ENCODE measurements around the gene TCERG1L. TPM values are rescaled to one million over a fixed set of nuclear protein-coding genes. Genes with fewer than 3 reads are reported as not detected.

The TCERG1L gene
- total and polyA plus RNA-seq, 8 donors = 0.18 TPM; not detected in 7

GRCh38 chr10:131273476-131273875 is 38.0 kb downstream of the TCERG1L start:
- H3K27ac ChIP-seq = no peak overlapping the region
- intact Hi-C loops (cut with DNase I; ENCODE audit: low total_unique reads) = no loop called here
- TF ChIP-seq POLR2AphosphoS5 (IDR thresholded peaks at IDR 0.05) (no peak), POLR2A (IDR thresholded peaks at IDR 0.05) (no peak), EP300 (IDR thresholded peaks at IDR 0.05) (no peak), CTCF (IDR thresholded peaks at IDR 0.05) (no peak)
- whole genome bisulfite sequencing, 5 donors = 83 to 85% (median 83%) methylated on average over 10 of the region's 10 CpGs
- H3K36me3 ChIP-seq = no peaks in the 10 kb centered on the region
- H3K27me3 ChIP-seq = peaks cover 0 to 41% (median 0%) of the 10 kb centered on the region in 3 donors
- no peaks in the 10 kb centered on the region for H3K4me1 ChIP-seq
- H3K9me3 ChIP-seq = peaks cover 0 to 3% (median 0%) of the 10 kb centered on the region in 4 donors
- DNase-seq = no peak
- no peak overlapping the region for H3K4me3 ChIP-seq

- no peak for DNase-seq
- TF ChIP-seq CTCF (IDR thresholded peaks at IDR 0.05) = no peak
- TF ChIP-seq POLR2AphosphoS5 (IDR thresholded peaks at IDR 0.05) = no peak
- no peak for TF ChIP-seq POLR2A (IDR thresholded peaks at IDR 0.05)
- no peak for TF ChIP-seq EP300 (IDR thresholded peaks at IDR 0.05)
- WGBS, 5 donors = 74 to 89% (median 82%) methylated on average over 14 to 15 of the region's 15 CpGs
- H3K36me3 ChIP-seq = no peaks in the 10 kb centered on the region
- H3K4me3 ChIP-seq = no peak overlapping the region
- H3K27ac ChIP-seq = no peak overlapping the region
- intact Hi-C loops (cut with DNase I; ENCODE audit: low total_unique reads) = no loop called here
- H3K27me3 ChIP-seq = peaks cover 0 to 40% (median 0%) of the 10 kb centered on the region in 3 donors
- no peaks in the 10 kb centered on the region for H3K4me1 ChIP-seq
- H3K9me3 ChIP-seq = peaks cover 0 to 3% (median 1%) of the 10 kb centered on the region in 4 donors
Measured at GRCh38 chr10:131272897-131273451, 38.5 kb downstream of the TCERG1L start.

GRCh38 chr10:131271966-131272365 is 39.6 kb downstream of the TCERG1L start:
- Histone ChIP-seq H3K4me3 (no peak overlapping the region), H3K36me3 (no peaks in the 10 kb centered on the region), H3K27ac (no peak overlapping the region), H3K27me3 (peaks cover 0 to 50% (median 0%) of the 10 kb centered on the region in 3 donors), H3K9me3 (peaks cover 0 to 7% (median 1%) of the 10 kb centered on the region in 4 donors), H3K4me1 (no peaks in the 10 kb centered on the region)
- no peak for TF ChIP-seq POLR2A (IDR thresholded peaks at IDR 0.05)
- no peak for TF ChIP-seq CTCF (IDR thresholded peaks at IDR 0.05)
- no peak for TF ChIP-seq EP300 (IDR thresholded peaks at IDR 0.05)
- TF ChIP-seq POLR2AphosphoS5 (IDR thresholded peaks at IDR 0.05) = no peak
- DNase-seq = no peak
- intact Hi-C loops (cut with DNase I; ENCODE audit: low total_unique reads) = no loop called here
- 70 to 82% (median 76%) methylated on average over 12 of the region's 12 CpGs for WGBS, 5 donors

GRCh38 chr10:131271195-131271880 is 40.2 kb downstream of the TCERG1L start:
- H3K4me1 ChIP-seq = no peaks in the 10 kb centered on the region
- 71 to 80% (median 75%) methylated on average over 10 to 13 of the region's 13 CpGs for WGBS, 5 donors
- DNase-seq = no peak
- H3K9me3 ChIP-seq = peaks cover 0 to 7% (median 1%) of the 10 kb centered on the region in 4 donors
- H3K36me3 ChIP-seq = no peaks in the 10 kb centered on the region
- H3K27ac ChIP-seq = no peak overlapping the region
- H3K4me3 ChIP-seq = no peak overlapping the region
- peaks cover 0 to 53% (median 0%) of the 10 kb centered on the region in 3 donors for H3K27me3 ChIP-seq
- intact Hi-C loops (cut with DNase I; ENCODE audit: low total_unique reads) = no loop called here
- TF ChIP-seq POLR2AphosphoS5 (IDR thresholded peaks at IDR 0.05) = no peak
- TF ChIP-seq POLR2A (IDR thresholded peaks at IDR 0.05) = no peak
- no peak for TF ChIP-seq EP300 (IDR thresholded peaks at IDR 0.05)
- no peak for TF ChIP-seq CTCF (IDR thresholded peaks at IDR 0.05)

Measured in stomach (tissue), 9 donors.